K562 (cell line): ENCODE results near the gene KDM2B. TPM values are rescaled to one million over a fixed set of nuclear protein-coding genes. Genes with fewer than 3 reads are reported as not detected.

Source experiments
- ATAC-seq: fragments of 200-7000 bp; cut with Tn5 transposase; 3 replicates; pipeline ENCODE4 v1.9.1; 2020; ENCODE audit warnings: moderate library complexity
- BruUV-seq: library from RNA; stranded (reverse); fragments of 400-500 nt; replicated peaks from 2 replicates; lab custom pipeline; 2021; lab: Mats Ljungman, UMichigan
- CTCF ChIA-PET: fragments of 300-600 bp; formaldehyde crosslinking; extraction: SDS; loops from one replicate; lab custom pipeline; 2021; ENCODE audit warnings: low intra/inter-chr PET ratio; lab: Yijun Ruan, JAX
- POLR2A ChIA-PET: fragments of 300-600, 350-650 bp; sonication (Branson Sonifier 250); formaldehyde crosslinking; extraction: SDS; loops from one replicate; lab custom pipeline; 2021; ENCODE audit warnings: antibody characterized with exemption, inconsistent platforms; lab: Yijun Ruan, JAX
- DNase-seq, 4 experiments: peaks; one replicate each; pipeline versions ENCODE4 v3.0.0 to v3.0.0-alpha.2; 2011 to 2018; ENCODE audit warnings: low spot score in 3 of 4, mixed read lengths in 3 of 4; ENCODE audit errors: extremely low read depth in 1 of 4
- FAIRE-seq: peaks from 2 replicates; lab custom pipeline; 2011; peaks lifted over from hg19 to GRCh38; lab: Jason Lieb, UNC
- H2AFZ ChIP-seq: 2 replicates; pipeline ENCODE4 v1.6.0; 2011; ENCODE audit warnings: low read depth, low read length, control low read depth, inconsistent platforms
- H3K27ac ChIP-seq: fragments of 200-600 bp; 3 replicates; pipeline ENCODE4 v1.8.0; 2011; ENCODE audit warnings: low read depth, mild to moderate bottlenecking, control low read depth, inconsistent platforms, low read length, moderate library complexity, mixed read lengths; ENCODE audit errors: extremely low read depth
- H3K27me3 ChIP-seq, 2 experiments: fragments of 300-600 bp in 1 of 2; 2 replicates in 1 of 2; 3 replicates in 1 of 2; pipeline versions ENCODE4 v1.6.0 to v1.8.0; 2011; ENCODE audit warnings: inconsistent platforms in 2 of 2, low read length in 2 of 2, mild to moderate bottlenecking in 1 of 2, mixed read lengths in 1 of 2, moderate library complexity in 1 of 2; ENCODE audit not compliant: control insufficient read depth in 2 of 2, insufficient read depth in 2 of 2
- H3K36me3 ChIP-seq: fragments of 300-600 bp; 3 replicates; pipeline ENCODE4 v1.8.0; 2011; ENCODE audit warnings: mild to moderate bottlenecking, low read length, inconsistent platforms; ENCODE audit not compliant: control insufficient read depth, insufficient read depth
- H3K4me1 ChIP-seq, 2 experiments: fragments of 200-600 bp in 1 of 2; replicated peaks in 1 of 2; 2 replicates in 1 of 2; 3 replicates in 1 of 2; pipeline versions ENCODE4 v1.5.1 to v1.8.0; 2011; ENCODE audit warnings: inconsistent platforms in 2 of 2, low read length in 2 of 2, mild to moderate bottlenecking in 1 of 2, mixed read lengths in 1 of 2, moderate library complexity in 1 of 2; ENCODE audit not compliant: control insufficient read depth in 2 of 2, insufficient read depth in 2 of 2
- H3K4me2 ChIP-seq: 2 replicates; pipeline ENCODE4 v1.6.1; 2011; ENCODE audit warnings: low read length, control low read depth, inconsistent platforms, mixed read lengths; ENCODE audit not compliant: insufficient read depth
- H3K4me3 ChIP-seq: fragments of 200-600 bp; sonication (generic), shearing (Covaris generic); 2 replicates; pipeline ENCODE4 v1.5.1; 2016; ENCODE audit warnings: control low read depth, inconsistent platforms
- H3K79me2 ChIP-seq: fragments of 200-600 bp; 3 replicates; pipeline ENCODE4 v1.8.0; 2011; ENCODE audit warnings: low read length, inconsistent platforms; ENCODE audit not compliant: control insufficient read depth, insufficient read depth
- H3K9ac ChIP-seq, 2 experiments: 2 replicates each; pipeline versions ENCODE4 v1.6.0 to v1.6.1; 2011; ENCODE audit warnings: low read depth in 2 of 2, low read length in 2 of 2, control low read depth in 1 of 2, inconsistent platforms in 1 of 2, mild to moderate bottlenecking in 1 of 2, mixed read lengths in 1 of 2; ENCODE audit not compliant: insufficient read depth in 1 of 2
- H3K9me1 ChIP-seq: one replicate; pipeline ENCODE4 v1.6.0; 2011; ENCODE audit warnings: inconsistent platforms, mild to moderate bottlenecking, low read length, moderate library complexity; ENCODE audit not compliant: control insufficient read depth, insufficient read depth
- H3K9me3 ChIP-seq: replicated peaks from 2 replicates; pipeline ENCODE4 v1.5.1; 2011; ENCODE audit warnings: low read depth, low read length, inconsistent platforms; ENCODE audit not compliant: control insufficient read depth, insufficient read depth
- H4K20me1 ChIP-seq: replicated peaks from 2 replicates; pipeline ENCODE4 v1.6.1; 2011; ENCODE audit warnings: low read length, inconsistent platforms, mixed read lengths; ENCODE audit not compliant: control insufficient read depth, insufficient read depth
- ARID3A ChIP-seq: IDR thresholded peaks from 2 replicates; pipeline ENCODE4 v1.6.1; 2012; ENCODE audit warnings: low read depth, low read length, improper control_type of control experiment, borderline replicate concordance
- BCOR ChIP-seq: fragments of 450-650 bp; IDR thresholded peaks from 2 replicates; pipeline ENCODE4 v1.6.1; 2016
- CREB3 ChIP-seq: fragments of 450-650 bp; conservative IDR thresholded peaks from 2 replicates; pipeline ENCODE4 v1.6.1; 2016; ENCODE audit warnings: missing genetic modification characterization, low read depth, mild to moderate bottlenecking, missing compliant biosample characterization, moderate library complexity
- CXXC5 ChIP-seq: fragments of 250-450 bp; sonication (Bioruptor Pico); IDR thresholded peaks from 2 replicates; pipeline ENCODE4 v1.8.0; 2022; ENCODE audit warnings: inconsistent platforms, mild to moderate bottlenecking, moderate library complexity
- ERF ChIP-seq: fragments of 450-650 bp; formaldehyde crosslinking; IDR thresholded peaks from 2 replicates; pipeline ENCODE4 v1.4.0; 2020; ENCODE audit warnings: mild to moderate bottlenecking, mixed read lengths
- EWSR1 ChIP-seq: fragments of 450-650 bp; IDR thresholded peaks from 2 replicates; pipeline ENCODE4 v1.6.1; 2018; ENCODE audit warnings: borderline replicate concordance, mild to moderate bottlenecking, low read depth, moderate library complexity; ENCODE audit not compliant: partially characterized antibody
- FOXM1 ChIP-seq, 2 experiments: fragments of 450-650 bp in 1 of 2; sonication (generic) in 1 of 2; formaldehyde crosslinking in 1 of 2; IDR thresholded peaks; 2 replicates each; pipeline versions ENCODE4 v1.6.1 to v1.9.0; 2017 to 2022; ENCODE audit warnings: low read depth in 2 of 2, mild to moderate bottlenecking in 2 of 2, missing genetic modification reagents in 1 of 2, moderate library complexity in 1 of 2
- FOXP4 ChIP-seq: sonication (generic); formaldehyde crosslinking; IDR thresholded peaks from 2 replicates; pipeline ENCODE4 v1.8.0; 2022; ENCODE audit warnings: mild to moderate bottlenecking, missing genetic modification reagents, borderline replicate concordance
- HMG20A ChIP-seq: fragments of 450-650 bp; formaldehyde crosslinking; conservative IDR thresholded peaks from 2 replicates; pipeline ENCODE4 v1.4.0; 2020; ENCODE audit warnings: mild to moderate bottlenecking, mixed read lengths
- LARP7 ChIP-seq: fragments of 450-650 bp; IDR thresholded peaks from 2 replicates; pipeline ENCODE4 v1.6.1; 2016
- MBD2 ChIP-seq: sonication (generic); IDR thresholded peaks from 2 replicates; pipeline ENCODE4 v1.6.1; 2016; ENCODE audit warnings: low read depth, borderline replicate concordance
- NFYB ChIP-seq: IDR thresholded peaks from 2 replicates; pipeline ENCODE4 v1.6.1; 2011; ENCODE audit warnings: mild to moderate bottlenecking, moderate library complexity; ENCODE audit not compliant: insufficient read length; ENCODE audit errors: extremely low read depth
- SAFB2 ChIP-seq: fragments of 200-400 bp; formaldehyde crosslinking; IDR thresholded peaks from 2 replicates; pipeline ENCODE4 v1.6.1; 2018; ENCODE audit warnings: borderline replicate concordance, low read length, low read depth, moderate library complexity; ENCODE audit not compliant: severe bottlenecking
- SMARCB1 ChIP-seq: IDR thresholded peaks from 2 replicates; pipeline ENCODE4 v1.6.1; 2011; ENCODE audit warnings: improper control_type of control experiment, low read depth; ENCODE audit not compliant: insufficient read length
- SNAPC5 ChIP-seq: fragments of 250-450 bp; sonication (Bioruptor Pico); IDR thresholded peaks from 2 replicates; pipeline ENCODE4 v1.8.0; 2021; ENCODE audit warnings: moderate library complexity, mild to moderate bottlenecking, inconsistent platforms
- SPI1 ChIP-seq: IDR thresholded peaks from 2 replicates; pipeline ENCODE4 v1.6.1; 2011; ENCODE audit warnings: low read depth, low read length, control low read depth, borderline replicate concordance
- TBL1XR1 ChIP-seq, 2 experiments: IDR thresholded peaks; 2 replicates each; pipeline ENCODE4 v1.6.1; 2012; ENCODE audit warnings: improper control_type of control experiment in 2 of 2, low read length in 2 of 2, mild to moderate bottlenecking in 1 of 2
- TOE1 ChIP-seq, 2 experiments: fragments of 450-650 bp in 1 of 2; sonication (generic) in 1 of 2; formaldehyde crosslinking in 1 of 2; IDR thresholded peaks; 2 replicates each; pipeline versions ENCODE4 v1.7.1 to v1.8.0; 2016 to 2022; ENCODE audit warnings: borderline replicate concordance in 2 of 2, mild to moderate bottlenecking in 2 of 2, antibody characterized with exemption in 1 of 2, inconsistent platforms in 1 of 2, low read depth in 1 of 2, missing genetic modification reagents in 1 of 2, moderate library complexity in 1 of 2
- ZNF717 ChIP-seq: fragments of 250-450 bp; sonication (Bioruptor Pico); IDR thresholded peaks from 2 replicates; pipeline ENCODE4 v1.5.0; 2021
- whole genome bisulfite sequencing: fragments of 100-300 bp; shearing (Covaris generic); methylation state at CpG from one replicate; pipeline ENCODE4 v1.1.6; 2016; ENCODE audit warnings: low coverage, mixed read lengths; ENCODE audit not compliant: insufficient coverage; ENCODE audit errors: missing lambda C conversion rate; 5-methylcytosine and 5-hydroxymethylcytosine counted together
- in situ Hi-C: fragments of 300-500 bp; cut with MboI; formaldehyde crosslinking; loops from 4 replicates; pipeline ENCODE4 v1.15.0; 2018; ENCODE audit warnings: inconsistent platforms, mixed read lengths
- intact Hi-C: fragments of 100-400 bp; cut with micrococcal nuclease; formaldehyde crosslinking; loops from 2 replicates; pipeline ENCODE4 v1.14.2; 2022
- polyA plus RNA-seq, 8 experiments: library from polyadenylated mRNA; depleted of rRNA in 4 of 8; stranded (reverse) in 5 of 8; unstranded in 3 of 8; fragments of >200 nt; fragmentation: Nextera tagmentation in 2 of 8; fragmentation: Illumina TruSeq in 1 of 8; extraction: Ambion mirVana in 2 of 8; extraction: Trizol in 1 of 8; gene quantifications; 2 replicates each; pipeline versions ENCODE4 v1.2.1 to v1.2.3, GENCODE V29; 2011 to 2014; ENCODE audit warnings: inconsistent platforms in 1 of 8, missing spikeins in 1 of 8
- total RNA-seq, 7 experiments: library from RNA; depleted of rRNA in 6 of 7; stranded (reverse); fragments of >200 nt in 6 of 7; fragmentation: Illumina TruSeq in 2 of 7; extraction: Trizol in 2 of 7; gene quantifications; 2 replicates each; pipeline versions ENCODE4 v1.2.1 to v1.2.3, GENCODE V29; 2011 to 2021; ENCODE audit warnings: low replicate concordance in 1 of 7

The KDM2B gene
- total and polyA plus RNA-seq, 9 of the 15 experiments (the other 6 are each of a cell fraction or from before 2014, with no cell fraction given) = 7.4 to 50.5 (median 22.5) TPM

GRCh38 chr12:121379945-121380344 lies 200.9 kb downstream of the KDM2B start:
- Histone ChIP-seq H3K27me3 (no peaks in the 10 kb centered on the region), H4K20me1 (no peaks in the 10 kb centered on the region), H3K9ac (no peak overlapping the region), H2AFZ (no peak overlapping the region), H3K27ac (no peak overlapping the region), H3K79me2 (no peaks in the 10 kb centered on the region), H3K4me3 (no peak overlapping the region), H3K4me2 (no peak overlapping the region), H3K9me1 (no peaks in the 10 kb centered on the region), H3K4me1 (peaks cover 0 to 4% of the 10 kb centered on the region in 2 experiments; a peak in 2 of 5 replicates), H3K36me3 (no peaks in the 10 kb centered on the region), H3K9me3 (no peaks in the 10 kb centered on the region)
- in situ Hi-C loops (no loop called here), intact Hi-C loops (no loop called here)
- DNase-seq = no peak
- ChIA-PET CTCF (no interaction called here), POLR2A (no interaction called here)
- no peak for FAIRE-seq
- TF ChIP-seq EWSR1 (no peak), ZNF717 (CRISPR knock-in tag) (no peak), ARID3A (no peak), CREB3 (tag) (no peak), SPI1 (no peak), SMARCB1 (no peak), ERF (CRISPR knock-in tag) (no peak), MBD2 (no peak), HMG20A (CRISPR knock-in tag) (no peak), BCOR (no peak), CXXC5 (CRISPR knock-in tag) (no peak), LARP7 (no peak), NFYB (no peak), TBL1XR1 (IDR thresholded peaks at IDR 0.05; ENCODE audit: low read length in 2 of 2) (no peak), SNAPC5 (CRISPR knock-in tag) (no peak), TOE1 (IDR thresholded peaks at IDR 0.05; ENCODE audit: borderline replicate concordance) (no peak), TOE1 (CRISPR knock-in tag; IDR thresholded peaks at IDR 0.05; ENCODE audit: borderline replicate concordance, low read depth) (no peak), FOXM1 (IDR thresholded peaks at IDR 0.05; ENCODE audit: low read depth) (no peak), FOXM1 (CRISPR knock-in tag; IDR thresholded peaks at IDR 0.05; ENCODE audit: low read depth) (no peak), SAFB2 (no peak), FOXP4 (CRISPR knock-in tag) (no peak)
- 73% methylated on average over 10 of the region's 10 CpGs for WGBS
- no peak for ATAC-seq
- no TSS peak for BruUV-seq
